Activated CD4-positive, alpha-beta memory T cell treated with anti-CD3 and anti-CD28 coated beads, Interleukin-2, amount 10 ng/mL, durations not matched to agents 7 days and 5 days (primary cell): ENCODE data around the gene GLI3. TPM values are rescaled to one million over a fixed set of nuclear protein-coding genes. Genes with fewer than 3 reads are reported as not detected.

Experiments
- CTCF ChIA-PET: fragments of 350-600 bp; sonication (Branson Sonifier 250); formaldehyde crosslinking; loops from one replicate; lab custom pipeline; 2021; ENCODE audit warnings: antibody characterized with exemption, inconsistent platforms; lab: Charles Lee
- POLR2A ChIA-PET: fragments of 350-600 bp; sonication (Branson Sonifier 250); formaldehyde crosslinking; loops from one replicate; lab custom pipeline; 2021; ENCODE audit warnings: antibody characterized with exemption; lab: Charles Lee
- DNase-seq: peaks from one replicate; pipeline ENCODE4 v3.0.0-alpha.2; 2020
- H3K27ac Mint-ChIP-seq: one replicate; pipeline ENCODE4 v1.8.0; 2021; ENCODE audit warnings: mild to moderate bottlenecking, mixed read lengths
- H3K27me3 Mint-ChIP-seq: one replicate; pipeline ENCODE4 v1.8.0; 2021; ENCODE audit warnings: mixed read lengths
- H3K36me3 Mint-ChIP-seq: one replicate; pipeline ENCODE4 v1.8.0; 2021; ENCODE audit warnings: low read depth, mixed read lengths
- H3K4me1 Mint-ChIP-seq: one replicate; pipeline ENCODE4 v1.8.0; 2021; ENCODE audit warnings: mixed read lengths
- H3K4me3 Mint-ChIP-seq: one replicate; pipeline ENCODE4 v1.8.0; 2021; ENCODE audit warnings: mild to moderate bottlenecking, mixed read lengths
- H3K9me3 Mint-ChIP-seq: one replicate; pipeline ENCODE4 v1.8.0; 2021; ENCODE audit warnings: mixed read lengths
- total RNA-seq, 2 experiments: library from RNA; stranded (reverse); gene quantifications; one replicate each; pipeline ENCODE4 v1.2.3, GENCODE V29; 2021

GLI3 gene
- total RNA-seq, 2 experiments from 2014 or later = not detected

DNA sequence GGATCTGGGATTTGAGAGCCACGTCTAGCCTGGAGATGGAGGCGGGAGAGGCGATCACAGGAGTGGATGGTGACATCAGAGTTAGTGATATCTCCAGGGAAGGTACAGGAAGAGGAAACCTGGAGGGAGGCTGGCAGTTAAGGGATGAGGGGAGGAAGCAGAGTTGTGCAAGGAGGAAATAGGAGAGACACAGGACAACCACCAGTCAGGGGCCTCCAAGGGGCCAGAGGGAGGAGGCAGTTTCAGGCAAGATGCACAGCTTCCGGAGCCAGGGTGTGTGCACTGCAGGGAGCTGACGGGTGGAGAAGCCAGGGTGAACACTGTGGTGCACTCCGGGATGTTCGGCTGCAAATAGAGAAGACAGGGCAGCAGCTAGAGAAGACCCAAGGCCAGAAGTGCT lies 141.2 kb downstream of the GLI3 start:
- CTCF ChIA-PET = no interaction called here
- H3K27me3 Mint-ChIP-seq = no peaks in the 10 kb centered on the region
- POLR2A ChIA-PET = no interaction called here
- H3K36me3 Mint-ChIP-seq = no peaks in the 10 kb centered on the region
- H3K9me3 Mint-ChIP-seq = no peaks in the 10 kb centered on the region
- no peaks in the 10 kb centered on the region for H3K4me1 Mint-ChIP-seq
- H3K4me3 Mint-ChIP-seq = no peak overlapping the region
- no peak overlapping the region for H3K27ac Mint-ChIP-seq
- DNase-seq = no peak

DNA sequence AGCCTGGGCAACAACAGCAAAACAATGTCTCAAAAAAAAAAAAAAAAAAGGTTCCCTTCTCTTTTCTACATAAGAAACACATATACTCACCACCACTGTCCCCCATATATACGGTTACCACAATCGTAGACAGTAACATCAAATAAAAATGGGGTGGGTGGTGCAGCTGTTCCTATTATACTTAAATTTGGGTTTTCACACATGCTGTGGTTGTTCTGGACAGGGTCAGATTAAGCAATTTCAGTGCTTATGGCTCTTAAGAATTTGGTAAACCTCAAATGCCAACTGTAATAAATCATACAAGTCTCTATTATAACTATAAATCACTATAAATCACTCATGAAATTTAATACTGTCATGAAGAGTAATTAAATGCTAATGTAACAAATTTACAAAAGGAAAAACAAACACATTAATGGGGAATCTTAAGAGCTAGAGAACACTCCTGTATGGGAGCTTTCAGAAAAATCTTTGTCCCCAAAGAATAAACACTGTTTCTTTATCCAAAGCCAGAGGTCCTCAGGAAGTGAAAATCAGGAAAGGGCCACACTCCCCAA lies 143.6 kb downstream of the GLI3 start:
- Mint-ChIP-seq H3K27ac (no peak overlapping the region), H3K9me3 (no peaks in the 10 kb centered on the region), H3K4me3 (no peak overlapping the region), H3K36me3 (no peaks in the 10 kb centered on the region), H3K27me3 (no peaks in the 10 kb centered on the region), H3K4me1 (no peaks in the 10 kb centered on the region)
- DNase-seq = no peak
- POLR2A ChIA-PET = no interaction called here
- CTCF ChIA-PET = no interaction called here

DNA sequence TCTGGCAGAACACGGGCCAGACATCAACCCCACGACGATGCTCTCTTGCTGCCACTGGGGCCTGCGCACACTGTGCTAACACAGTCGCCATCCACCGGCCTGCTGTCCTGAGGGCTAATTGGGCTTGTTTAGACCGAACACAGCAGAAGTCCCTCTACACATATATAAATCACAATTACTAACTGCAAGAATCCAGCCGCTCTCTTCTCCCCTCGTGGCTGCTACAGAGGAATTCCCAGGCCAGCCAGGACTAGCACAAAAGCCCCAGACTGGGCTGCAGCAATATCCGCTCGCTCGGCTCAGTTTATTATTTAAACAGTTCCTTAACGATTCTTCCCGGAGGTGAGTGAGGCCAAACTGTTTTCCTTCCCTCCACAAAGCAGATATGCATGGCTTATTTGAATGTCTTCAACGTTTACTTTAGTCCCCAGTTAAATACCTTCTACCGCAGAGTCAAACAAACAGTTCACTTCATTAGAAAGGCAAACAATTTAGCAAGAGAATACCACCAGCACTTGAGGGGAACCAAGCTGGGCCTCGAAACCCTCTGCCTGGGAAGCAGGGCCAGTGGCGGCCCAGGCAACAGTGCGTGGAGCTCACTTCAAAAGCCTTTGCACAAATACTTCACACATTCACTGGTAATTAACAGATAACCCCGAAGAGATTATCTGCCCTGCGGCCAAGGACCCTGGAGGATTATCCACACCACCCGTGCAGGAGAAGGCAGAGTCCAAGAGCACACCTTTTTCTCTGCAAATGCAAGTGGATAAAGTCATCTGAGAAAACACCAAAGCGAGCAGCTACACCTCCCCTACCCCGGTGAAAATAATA lies 145.3 kb downstream of the GLI3 start:
- no peak for DNase-seq
- POLR2A ChIA-PET = no interaction called here
- no peaks in the 10 kb centered on the region for H3K4me1 Mint-ChIP-seq
- no peak overlapping the region for H3K4me3 Mint-ChIP-seq
- H3K27ac Mint-ChIP-seq = no peak overlapping the region
- H3K36me3 Mint-ChIP-seq = no peaks in the 10 kb centered on the region
- H3K9me3 Mint-ChIP-seq = no peaks in the 10 kb centered on the region
- no peaks in the 10 kb centered on the region for H3K27me3 Mint-ChIP-seq
- CTCF ChIA-PET = no interaction called here

DNA sequence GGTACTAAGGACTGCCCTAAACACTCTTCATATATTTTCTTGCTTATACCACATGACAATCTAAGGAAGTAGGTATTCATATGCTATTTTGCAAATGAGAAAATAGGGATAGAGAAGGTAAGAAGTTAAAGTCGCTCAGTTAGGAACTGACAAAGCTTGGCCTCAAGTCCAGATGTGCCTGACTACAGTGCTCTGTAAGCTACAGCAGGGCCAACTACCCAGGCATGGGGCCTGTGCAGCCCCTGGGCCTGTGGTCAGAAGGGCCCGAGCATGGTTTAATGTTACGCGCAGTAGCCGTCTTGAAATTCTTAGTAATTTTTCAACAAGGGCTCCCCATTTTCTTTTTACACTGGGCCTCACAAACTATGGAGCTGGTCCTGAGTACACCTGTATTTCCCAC lies 146.2 kb downstream of the GLI3 start:
- Mint-ChIP-seq H3K9me3 (no peaks in the 10 kb centered on the region), H3K36me3 (no peaks in the 10 kb centered on the region), H3K4me1 (no peaks in the 10 kb centered on the region), H3K27me3 (no peaks in the 10 kb centered on the region), H3K4me3 (no peak overlapping the region), H3K27ac (no peak overlapping the region)
- ChIA-PET CTCF (no interaction called here), POLR2A (no interaction called here)
- no peak for DNase-seq

DNA sequence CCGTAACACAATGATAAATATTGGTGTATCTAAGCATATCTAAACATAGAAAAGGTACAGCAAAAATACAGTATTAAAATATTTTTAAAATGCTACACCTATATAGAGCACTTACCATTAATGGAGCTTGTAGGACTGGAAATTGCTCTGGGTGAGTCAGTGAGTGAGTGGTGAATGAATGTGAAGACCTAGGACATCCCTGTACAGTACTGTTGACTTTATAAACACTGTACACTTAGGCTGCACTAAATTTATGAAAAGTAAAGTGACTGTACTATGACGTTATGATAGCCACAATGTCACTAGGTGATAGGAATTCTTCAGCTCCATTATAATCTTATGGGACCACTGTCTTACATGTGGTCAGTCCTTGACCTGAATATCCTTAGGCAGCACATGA lies 147.0 kb downstream of the GLI3 start:
- no peak overlapping the region for H3K4me3 Mint-ChIP-seq
- no peaks in the 10 kb centered on the region for H3K9me3 Mint-ChIP-seq
- ChIA-PET POLR2A (no interaction called here), CTCF (no interaction called here)
- H3K27me3 Mint-ChIP-seq = no peaks in the 10 kb centered on the region
- H3K27ac Mint-ChIP-seq = no peak overlapping the region
- no peak for DNase-seq
- H3K36me3 Mint-ChIP-seq = no peaks in the 10 kb centered on the region
- H3K4me1 Mint-ChIP-seq = no peaks in the 10 kb centered on the region

DNA sequence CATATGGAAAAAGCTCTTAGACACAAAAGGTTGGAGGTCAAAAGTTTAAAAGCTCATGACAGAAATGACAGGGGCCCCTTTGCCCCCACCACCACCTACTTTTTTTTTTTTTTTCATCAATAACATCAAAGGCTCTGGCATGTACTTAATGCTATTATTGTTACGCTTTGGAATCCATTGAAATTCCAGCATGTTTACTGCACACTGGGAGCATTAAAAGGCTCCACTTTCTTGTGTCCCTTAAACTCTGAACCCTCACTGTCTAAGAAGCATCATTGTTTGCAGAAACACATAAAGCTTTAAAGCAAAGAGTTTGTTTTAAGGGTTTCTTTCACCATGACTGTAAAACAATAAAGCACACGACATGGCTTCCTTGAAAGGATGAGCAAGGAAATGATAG lies 149.4 kb downstream of the GLI3 start:
- Mint-ChIP-seq H3K4me3 (no peak overlapping the region), H3K36me3 (no peaks in the 10 kb centered on the region), H3K27me3 (no peaks in the 10 kb centered on the region), H3K27ac (no peak overlapping the region), H3K4me1 (no peaks in the 10 kb centered on the region), H3K9me3 (no peaks in the 10 kb centered on the region)
- POLR2A ChIA-PET = no interaction called here
- CTCF ChIA-PET = no interaction called here
- no peak for DNase-seq

DNA sequence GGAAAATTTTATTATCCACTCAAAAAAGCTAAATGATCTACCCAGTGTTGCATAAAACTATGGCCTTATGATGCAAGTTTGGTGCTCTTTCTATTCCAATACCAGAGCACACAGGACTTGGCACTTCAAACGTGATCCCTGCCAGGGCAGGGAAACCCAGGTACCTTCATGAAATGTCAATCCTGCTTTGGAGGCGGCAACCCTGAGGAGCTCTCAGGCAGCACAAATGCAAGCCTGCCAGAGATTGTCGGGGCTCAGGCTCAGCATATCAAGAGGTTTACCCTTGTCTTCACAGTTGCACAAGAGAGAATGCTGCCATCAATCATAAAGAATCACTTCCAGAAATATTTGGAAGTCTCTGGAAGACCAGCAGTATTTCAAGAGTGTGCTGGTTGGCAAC lies 151.5 kb downstream of the GLI3 start:
- ChIA-PET CTCF (no interaction called here), POLR2A (no interaction called here)

DNA sequence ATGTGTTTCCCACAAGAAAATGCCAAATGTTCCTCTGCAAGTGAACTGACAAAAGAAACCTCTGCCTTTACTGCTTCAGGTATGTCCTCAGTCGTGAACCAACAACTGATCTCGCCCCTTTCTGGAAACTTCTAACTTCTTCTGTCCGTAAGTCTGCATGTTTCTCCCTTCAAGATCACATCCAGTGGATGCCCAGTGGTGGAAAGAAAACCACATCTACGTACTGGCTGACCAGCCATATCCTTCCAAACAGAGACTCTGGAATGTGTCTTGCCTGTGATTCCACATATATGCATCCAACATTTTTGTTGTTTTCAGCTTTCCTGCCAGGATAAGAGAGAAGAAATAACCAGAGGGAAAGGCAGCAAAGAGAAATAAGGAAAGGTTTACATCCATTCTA lies 152.7 kb downstream of the GLI3 start:
- Mint-ChIP-seq H3K9me3 (no peaks in the 10 kb centered on the region), H3K4me1 (no peaks in the 10 kb centered on the region), H3K27ac (no peak overlapping the region), H3K36me3 (no peaks in the 10 kb centered on the region), H3K4me3 (no peak overlapping the region), H3K27me3 (no peaks in the 10 kb centered on the region)
- ChIA-PET POLR2A (no interaction called here), CTCF (no interaction called here)
- no peak for DNase-seq

More for the DNA sequence above, 151.5 kb downstream of the GLI3 start:
- Mint-ChIP-seq H3K27ac (no peak overlapping the region), H3K9me3 (no peaks in the 10 kb centered on the region), H3K4me1 (no peaks in the 10 kb centered on the region), H3K36me3 (no peaks in the 10 kb centered on the region), H3K27me3 (no peaks in the 10 kb centered on the region), H3K4me3 (no peak overlapping the region)
- no peak for DNase-seq

DNA sequence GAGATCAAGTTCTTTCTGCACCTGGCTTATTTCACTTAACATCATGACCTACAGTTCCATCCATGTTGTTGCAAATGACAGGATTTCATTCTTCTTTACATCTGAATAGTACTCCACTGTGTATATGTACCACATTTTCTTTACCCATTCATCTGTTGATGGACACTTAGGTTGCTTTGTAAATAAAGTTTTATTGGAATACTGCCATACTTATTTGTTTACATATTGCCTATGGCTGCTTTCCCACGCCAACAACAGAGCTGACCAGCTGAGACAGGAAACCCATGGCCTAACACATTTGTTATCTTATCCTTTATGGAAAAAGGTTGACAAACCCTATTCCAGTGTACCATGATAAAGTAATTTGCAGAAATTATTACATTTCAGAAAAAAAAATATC lies 153.7 kb downstream of the GLI3 start:
- Mint-ChIP-seq H3K4me3 (no peak overlapping the region), H3K4me1 (no peaks in the 10 kb centered on the region), H3K9me3 (no peaks in the 10 kb centered on the region), H3K27me3 (no peaks in the 10 kb centered on the region), H3K27ac (no peak overlapping the region), H3K36me3 (no peaks in the 10 kb centered on the region)
- ChIA-PET POLR2A (no interaction called here), CTCF (no interaction called here)
- DNase-seq = no peak

DNA sequence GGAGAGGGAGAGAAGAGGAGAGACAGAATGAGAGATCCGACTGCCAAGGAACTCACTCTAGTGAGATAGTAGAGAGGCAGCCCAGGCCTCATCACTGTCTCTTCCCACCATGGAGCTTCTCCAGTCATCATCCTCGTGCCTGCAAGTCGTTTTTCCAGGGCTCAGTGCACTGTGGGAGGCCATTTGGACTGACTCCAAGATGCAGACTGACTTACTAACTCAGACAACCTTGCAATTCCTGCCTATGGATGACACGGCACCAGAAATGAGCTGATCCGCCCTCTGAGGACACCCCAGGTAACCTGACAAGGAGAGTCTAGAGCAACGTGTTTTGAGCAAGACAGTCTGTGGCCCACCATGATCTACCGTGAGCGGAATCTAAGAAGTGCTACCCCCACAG lies 154.9 kb downstream of the GLI3 start:
- CTCF ChIA-PET = interaction anchor here (0.6 kb wide), 1 partner anchor 473 kb away, joined by 4 read pairs; no protein-coding TSS in a partner anchor
- Mint-ChIP-seq H3K9me3 (no peaks in the 10 kb centered on the region), H3K4me3 (no peak overlapping the region), H3K4me1 (no peaks in the 10 kb centered on the region), H3K27ac (no peak overlapping the region), H3K36me3 (no peaks in the 10 kb centered on the region), H3K27me3 (no peaks in the 10 kb centered on the region)
- no peak for DNase-seq
- POLR2A ChIA-PET = no interaction called here

DNA sequence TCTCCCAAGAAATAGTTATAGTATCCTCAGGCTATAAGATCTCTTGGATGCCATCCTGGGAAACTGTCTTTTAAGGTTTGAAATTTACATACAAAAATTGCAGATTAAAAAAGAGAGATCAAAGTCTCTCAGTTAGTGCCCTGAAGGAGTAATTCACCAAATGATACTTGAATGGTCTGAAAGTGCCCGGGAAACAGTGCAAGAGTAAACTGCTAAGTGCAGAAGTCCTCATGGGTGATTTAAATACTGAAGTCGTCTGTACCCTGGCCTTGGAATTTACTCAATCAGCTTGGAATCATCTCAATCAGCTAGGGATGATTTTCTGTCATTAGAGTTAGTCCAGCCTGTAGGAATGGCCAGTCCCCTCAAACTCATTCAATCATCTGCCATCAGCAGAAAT lies 155.3 kb downstream of the GLI3 start:
- CTCF ChIA-PET = interaction anchor here (0.6 kb wide), 1 partner anchor 473 kb away, joined by 4 read pairs; no protein-coding TSS in a partner anchor

DNA sequence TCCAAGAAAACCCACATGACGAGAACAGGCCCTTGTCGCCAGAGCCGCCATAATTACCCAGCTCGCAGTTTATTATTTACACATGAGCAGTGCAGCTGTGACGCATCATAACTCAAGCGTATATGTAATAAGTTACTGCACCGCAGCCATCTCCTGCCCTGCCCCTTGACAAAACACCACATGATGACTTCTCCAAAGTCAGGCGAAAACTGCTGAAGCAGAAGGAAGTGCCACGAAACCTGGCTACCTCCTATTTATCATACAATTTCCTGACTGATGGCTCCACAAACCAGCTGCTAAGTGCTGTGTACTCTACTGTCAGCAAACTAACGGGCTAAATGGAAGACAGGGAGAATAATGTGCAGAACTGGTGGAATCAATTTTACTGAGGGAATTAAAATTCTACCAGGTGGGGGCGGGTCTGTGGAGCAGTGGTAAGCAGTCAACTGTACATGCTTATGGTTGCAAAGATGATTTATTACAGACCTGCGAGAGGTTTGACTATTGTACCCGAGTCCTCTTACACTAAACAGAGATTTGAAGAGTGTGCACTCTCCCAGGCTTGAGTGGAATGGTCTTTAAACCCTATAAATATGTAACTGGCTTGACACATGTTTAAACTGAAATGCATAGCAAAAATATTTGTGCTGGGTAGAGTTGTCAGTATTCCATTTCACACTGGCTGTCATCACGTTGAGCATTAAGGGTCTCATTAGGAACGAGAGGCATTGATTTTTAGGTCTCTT lies 156.0 kb downstream of the GLI3 start:
- H3K36me3 Mint-ChIP-seq = no peaks in the 10 kb centered on the region
- no peaks in the 10 kb centered on the region for H3K27me3 Mint-ChIP-seq
- no peak overlapping the region for H3K27ac Mint-ChIP-seq
- ChIA-PET POLR2A (no interaction called here), CTCF (no interaction called here)
- H3K4me3 Mint-ChIP-seq = no peak overlapping the region
- no peak for DNase-seq
- H3K4me1 Mint-ChIP-seq = no peaks in the 10 kb centered on the region
- H3K9me3 Mint-ChIP-seq = no peaks in the 10 kb centered on the region

More for the DNA sequence above, 155.3 kb downstream of the GLI3 start:
- Mint-ChIP-seq H3K36me3 (no peaks in the 10 kb centered on the region), H3K9me3 (no peaks in the 10 kb centered on the region), H3K27ac (no peak overlapping the region), H3K4me3 (no peak overlapping the region), H3K27me3 (no peaks in the 10 kb centered on the region), H3K4me1 (no peaks in the 10 kb centered on the region)
- POLR2A ChIA-PET = no interaction called here
- no peak for DNase-seq

DNA sequence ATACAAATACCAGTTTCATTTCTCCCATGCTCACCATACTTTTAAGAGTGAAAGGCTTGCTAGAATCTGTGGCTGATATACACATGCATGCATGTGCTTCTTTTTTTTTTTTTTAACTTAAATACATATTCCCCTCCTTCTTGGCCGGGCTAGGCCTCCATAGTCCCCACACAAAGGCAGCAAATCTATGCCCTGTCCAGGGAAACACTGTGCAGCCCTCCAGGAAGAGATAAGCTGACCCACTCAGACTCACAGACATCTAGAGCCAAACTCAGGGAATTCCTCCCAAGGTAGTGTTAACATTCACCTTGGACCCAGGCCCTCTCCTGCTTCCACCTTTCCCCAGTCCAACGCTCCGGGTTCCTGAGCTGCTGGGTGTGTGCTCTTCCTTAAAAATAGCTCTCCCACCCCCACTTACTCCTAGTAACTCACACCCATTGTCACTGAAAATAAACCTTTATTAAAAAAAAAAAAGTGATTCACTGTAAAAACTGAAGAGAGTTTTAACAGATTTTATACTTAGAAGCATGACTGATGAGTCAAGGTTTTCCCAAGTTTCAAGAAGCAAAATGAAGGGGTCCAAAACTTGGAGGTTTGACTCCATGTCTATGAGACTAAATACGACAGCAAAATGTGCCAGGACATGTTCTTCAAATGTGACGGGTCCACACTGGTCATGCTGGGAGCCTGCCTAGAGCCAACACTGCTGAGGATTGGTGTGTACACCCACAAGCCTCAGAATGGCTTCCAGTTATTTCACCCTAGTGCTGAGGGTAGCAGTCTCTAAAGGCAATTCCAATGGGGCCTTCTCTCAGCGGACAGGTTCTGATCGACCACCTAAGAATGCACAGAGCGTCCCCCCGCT lies 159.5 kb downstream of the GLI3 start:
- H3K27ac Mint-ChIP-seq = no peak overlapping the region
- ChIA-PET CTCF (no interaction called here), POLR2A (no interaction called here)
- H3K4me3 Mint-ChIP-seq = no peak overlapping the region
- no peaks in the 10 kb centered on the region for H3K9me3 Mint-ChIP-seq
- no peaks in the 10 kb centered on the region for H3K4me1 Mint-ChIP-seq
- H3K36me3 Mint-ChIP-seq = no peaks in the 10 kb centered on the region
- H3K27me3 Mint-ChIP-seq = no peaks in the 10 kb centered on the region
- DNase-seq = no peak
